Fibroblast of pulmonary artery (primary cell): ENCODE data around the gene HDAC9.
"Not testable (repeated sequence)": the region's sequence is repeated elsewhere in the genome, so short reads cannot be mapped to it uniquely, and the experiment has no call there.

ENCODE experiments used
- DNase-seq: peaks from one replicate; pipeline ENCODE4 v3.0.0-alpha.2; 2010; ENCODE audit warnings: low read depth
- H3K4me3 ChIP-seq: replicated peaks from 2 replicates; pipeline ENCODE4 v1.5.1; 2011; ENCODE audit warnings: low read depth, mild to moderate bottlenecking, control low read depth, low read length, moderate library complexity
- TF ChIP-seq, protein P1 (sequence below): IDR thresholded peaks from 2 replicates; pipeline ENCODE4 v1.5.1; 2011; ENCODE audit warnings: mild to moderate bottlenecking, control low read depth, low read length, inconsistent platforms; ENCODE audit errors: missing control alignments

The HDAC9 gene

DNA sequence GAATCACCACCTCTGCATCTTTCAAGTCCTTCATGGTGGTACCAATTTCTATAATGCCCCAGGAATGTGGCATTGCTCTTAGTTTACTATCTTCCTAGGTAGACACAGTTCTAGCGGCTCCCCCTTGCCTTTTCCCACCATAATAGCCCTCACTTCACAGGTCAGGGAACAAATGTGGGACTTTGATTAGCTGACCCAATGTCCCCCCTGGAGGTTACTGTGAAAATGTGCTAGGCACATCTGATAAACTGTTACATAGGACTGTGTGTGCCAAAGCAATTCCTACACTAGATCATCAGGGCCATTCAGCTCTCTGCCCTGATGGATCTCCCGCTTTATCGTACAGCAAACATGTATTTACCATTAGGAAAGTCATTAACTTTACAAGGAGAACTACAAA lies 527.9 kb downstream of the HDAC9 start:
- TF ChIP-seq, protein P1, sequence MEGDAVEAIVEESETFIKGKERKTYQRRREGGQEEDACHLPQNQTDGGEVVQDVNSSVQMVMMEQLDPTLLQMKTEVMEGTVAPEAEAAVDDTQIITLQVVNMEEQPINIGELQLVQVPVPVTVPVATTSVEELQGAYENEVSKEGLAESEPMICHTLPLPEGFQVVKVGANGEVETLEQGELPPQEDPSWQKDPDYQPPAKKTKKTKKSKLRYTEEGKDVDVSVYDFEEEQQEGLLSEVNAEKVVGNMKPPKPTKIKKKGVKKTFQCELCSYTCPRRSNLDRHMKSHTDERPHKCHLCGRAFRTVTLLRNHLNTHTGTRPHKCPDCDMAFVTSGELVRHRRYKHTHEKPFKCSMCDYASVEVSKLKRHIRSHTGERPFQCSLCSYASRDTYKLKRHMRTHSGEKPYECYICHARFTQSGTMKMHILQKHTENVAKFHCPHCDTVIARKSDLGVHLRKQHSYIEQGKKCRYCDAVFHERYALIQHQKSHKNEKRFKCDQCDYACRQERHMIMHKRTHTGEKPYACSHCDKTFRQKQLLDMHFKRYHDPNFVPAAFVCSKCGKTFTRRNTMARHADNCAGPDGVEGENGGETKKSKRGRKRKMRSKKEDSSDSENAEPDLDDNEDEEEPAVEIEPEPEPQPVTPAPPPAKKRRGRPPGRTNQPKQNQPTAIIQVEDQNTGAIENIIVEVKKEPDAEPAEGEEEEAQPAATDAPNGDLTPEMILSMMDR = no peak
- H3K4me3 ChIP-seq = no peak overlapping the region
- DNase-seq = no peak

DNA sequence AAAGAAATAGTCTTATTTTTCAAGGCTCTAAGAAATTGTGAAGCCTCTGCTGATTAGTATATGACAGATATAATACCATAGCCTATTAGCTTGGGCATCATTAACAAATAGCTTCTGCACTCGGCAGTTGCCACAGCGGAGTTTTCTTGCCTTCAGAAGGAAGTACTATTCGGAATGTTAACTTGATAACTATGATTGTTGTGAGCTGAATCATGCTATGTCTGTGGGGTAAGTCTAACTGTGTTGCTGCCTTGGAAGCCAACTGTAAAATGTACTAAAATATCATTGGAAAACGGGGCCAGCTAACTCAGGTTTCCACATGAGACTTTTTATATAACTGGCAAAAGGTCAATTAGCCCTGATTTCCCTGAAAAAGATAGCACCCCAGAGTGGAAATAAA lies 528.7 kb downstream of the HDAC9 start:
- DNase-seq = peak; percentile 85
- TF ChIP-seq, protein P1 = no peak
- H3K4me3 ChIP-seq = no peak overlapping the region

DNA sequence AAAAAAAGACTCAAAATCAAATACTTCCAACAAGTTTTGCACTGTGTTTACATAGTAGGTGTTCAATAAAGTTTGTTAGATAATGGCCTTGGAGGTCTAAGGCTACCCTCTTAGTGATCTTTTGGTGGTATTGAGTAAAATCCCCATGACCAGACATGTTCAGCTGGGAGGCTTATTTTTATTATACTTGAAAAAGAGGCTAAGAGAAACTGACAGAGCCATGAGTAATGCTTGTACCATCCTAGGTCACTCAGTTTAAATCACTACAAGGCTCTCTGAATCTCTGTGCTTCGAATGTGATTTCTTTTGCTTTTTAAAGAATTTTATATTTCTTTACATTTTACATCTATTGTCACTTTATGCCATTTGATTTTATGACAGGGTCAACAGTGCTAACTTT lies 531.3 kb downstream of the HDAC9 start:
- TF ChIP-seq, protein P1 = no peak
- no peak overlapping the region for H3K4me3 ChIP-seq
- peak; percentile 19 for DNase-seq

DNA sequence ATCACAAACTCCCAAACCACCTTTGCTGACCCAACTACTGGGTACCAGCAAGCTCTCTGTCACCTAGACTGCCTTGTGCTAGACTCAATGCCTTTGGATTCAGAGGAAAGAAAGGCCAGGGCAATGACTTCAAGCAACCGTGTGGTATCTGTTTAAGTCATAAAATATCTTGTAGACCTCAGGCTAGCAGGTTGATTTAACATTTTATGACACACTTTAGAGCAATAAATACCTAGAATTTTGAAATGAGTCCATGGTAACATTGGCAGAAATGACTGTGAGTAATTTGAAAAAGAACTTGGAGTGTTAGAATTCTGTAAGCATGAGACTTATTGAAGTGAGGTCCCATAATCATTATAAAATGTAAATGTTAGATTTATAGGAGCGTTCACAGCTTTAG lies 534.7 kb downstream of the HDAC9 start:
- no peak overlapping the region for H3K4me3 ChIP-seq
- no peak for DNase-seq
- TF ChIP-seq, protein P1 = no peak

DNA sequence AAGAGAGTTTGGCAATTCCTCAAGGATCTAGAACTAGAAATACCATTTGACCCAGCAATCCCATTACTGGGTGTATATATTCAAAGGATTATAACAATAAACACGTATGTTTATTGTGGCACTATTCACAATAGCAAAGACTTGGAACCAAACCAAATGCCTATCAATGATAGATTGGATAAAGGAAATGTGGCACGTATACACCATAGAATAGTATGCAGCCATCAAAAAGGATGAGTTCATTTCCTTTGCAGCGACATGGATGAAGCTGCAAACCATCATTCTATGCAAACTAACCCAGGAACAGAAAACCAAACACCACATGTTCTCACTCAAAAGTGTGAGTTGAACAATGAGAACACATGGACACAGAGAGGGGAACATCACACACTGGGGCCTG lies 537.4 kb downstream of the HDAC9 start:
- DNase-seq, H3K4me3 ChIP-seq: not testable (repeated sequence)

DNA sequence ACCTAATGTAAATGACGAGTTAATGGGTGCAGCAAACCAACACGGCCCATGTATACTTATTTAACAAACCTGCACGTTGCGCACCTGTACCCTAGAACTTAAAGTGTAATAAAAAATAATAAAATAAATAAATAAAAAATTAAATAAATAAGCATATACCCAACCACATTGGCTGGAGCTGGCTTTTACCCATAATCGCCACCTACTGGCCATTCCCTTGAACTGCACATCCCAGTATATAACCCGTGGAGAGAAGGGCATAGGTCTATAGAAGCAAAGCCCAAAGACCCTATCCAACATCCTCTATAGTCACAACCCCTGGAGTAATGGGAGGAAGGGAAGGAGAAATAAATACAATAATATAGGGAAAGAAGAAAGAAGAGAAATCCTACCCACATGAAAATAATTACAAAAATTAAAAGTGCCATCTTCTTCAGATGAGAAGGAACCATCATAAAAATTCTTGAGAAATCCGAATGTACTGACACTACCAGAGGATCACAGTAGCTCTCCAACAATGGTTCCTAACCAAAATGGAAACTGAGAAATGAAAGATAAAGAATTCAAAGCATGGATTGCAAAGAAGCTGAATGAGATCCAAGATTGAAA lies 556.3 kb downstream of the HDAC9 start:
- DNase-seq = peak; percentile 56
- no peak overlapping the region for H3K4me3 ChIP-seq
- TF ChIP-seq, protein P1 = peak; percentile 82
